ENCODE results near the gene TENM3.

DNA sequence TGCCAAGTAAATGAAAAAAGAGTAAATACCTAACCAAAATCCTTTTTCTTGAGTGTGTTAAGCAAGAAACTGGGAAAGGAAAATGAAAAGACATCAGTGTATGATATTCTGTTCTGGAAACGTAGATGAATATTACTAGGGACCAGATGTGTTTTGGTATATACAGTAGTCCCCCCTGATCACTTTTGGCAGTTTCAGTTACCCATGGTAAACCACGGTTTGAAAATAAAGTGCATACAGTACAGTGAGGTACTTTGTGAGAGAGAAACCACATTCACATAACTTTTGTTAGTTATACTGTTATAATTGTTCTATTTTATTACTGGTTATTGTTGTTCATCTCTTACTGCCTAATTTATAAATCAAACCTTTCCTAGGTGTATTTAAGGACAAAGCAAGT lies 250.9 kb downstream of the TENM3 start:
- TF ChIP-seq CTCF (tag by site-specific recombination; IDR thresholded peaks at IDR 0.05) = no peak
- TF ChIP-seq ZNF768 (tag by site-specific recombination; IDR thresholded peaks at IDR 0.05) = no peak
- no peak for TF ChIP-seq SALL2 (tag by site-specific recombination; IDR thresholded peaks at IDR 0.05; ENCODE audit: borderline replicate concordance)
- no peak for TF ChIP-seq KLF16 (tag by site-specific recombination; IDR thresholded peaks at IDR 0.05)
- no peak for TF ChIP-seq ZNF138 (tag by site-specific recombination; IDR thresholded peaks at IDR 0.05; ENCODE audit: borderline replicate concordance)
- TF ChIP-seq ZNF121 (tag by site-specific recombination; IDR thresholded peaks at IDR 0.05) = no peak
- no peak for TF ChIP-seq PRDM10 (tag by site-specific recombination; IDR thresholded peaks at IDR 0.05)
